Vagina (tissue), 2 donors: ENCODE results near the gene CAB39L. TPM values are rescaled to one million over a fixed set of nuclear protein-coding genes. Genes with fewer than 3 reads are reported as not detected.

Source experiments
- DNase-seq, 2 donors: peaks; one replicate each; pipeline ENCODE4 v3.0.0-alpha.2; 2017; ENCODE audit errors: extremely low spot score in 2 of 2
- H3K27ac ChIP-seq: fragments of 200-600 bp; sonication (generic); one replicate; pipeline ENCODE4 v1.5.1; 2019
- H3K27me3 ChIP-seq: fragments of 200-600 bp; sonication (generic); one replicate; pipeline ENCODE4 v1.5.1; 2019
- H3K36me3 ChIP-seq, 2 donors: fragments of 200-600 bp; sonication (generic); one replicate each; pipeline ENCODE4 v1.5.1; 2017 to 2019
- H3K4me1 ChIP-seq: fragments of 200-600 bp; sonication (generic); one replicate; pipeline ENCODE4 v1.5.1; 2019
- H3K4me3 ChIP-seq, 2 donors: fragments of 200-600 bp; sonication (generic); 1 replicate in 1 of 2; 2 replicates in 1 of 2; pipeline ENCODE4 v1.5.1; 2016 to 2019
- H3K9me3 ChIP-seq: fragments of 200-600 bp; sonication (generic); one replicate; pipeline ENCODE4 v1.5.1; 2019
- POLR2A ChIP-seq, 2 donors: fragments of 450-650 bp; IDR thresholded peaks; one replicate each; pipeline ENCODE4 v1.6.1; 2017; ENCODE audit warnings: antibody characterized with exemption in 2 of 2, mild to moderate bottlenecking in 2 of 2, moderate library complexity in 2 of 2
- POLR2AphosphoS5 ChIP-seq, 2 donors: sonication (generic); formaldehyde crosslinking; IDR thresholded peaks; one replicate each; pipeline ENCODE4 v1.9.0; 2017; ENCODE audit warnings: antibody characterized with exemption in 2 of 2, mild to moderate bottlenecking in 2 of 2, low read depth in 1 of 2; ENCODE audit not compliant: insufficient read depth in 1 of 2
- intact Hi-C: fragments of 100-400 bp; cut with DNase I; formaldehyde crosslinking; loops from one replicate; pipeline ENCODE4 v1.15.1; 2023
- total RNA-seq: library from RNA; depleted of rRNA; stranded (reverse); fragments of >200 nt; gene quantifications from one replicate; pipeline ENCODE4 v1.2.3, GENCODE V29; 2016
- TF ChIP-seq, protein P1 (sequence below), 3 experiments: fragments of 450-650 bp in 2 of 3; fragments of 200-600 bp in 1 of 3; sonication (generic) in 1 of 3; IDR thresholded peaks; one replicate each; pipeline ENCODE4 v1.5.1; 2017 to 2019; ENCODE audit warnings: antibody characterized with exemption in 3 of 3, mild to moderate bottlenecking in 2 of 3, moderate library complexity in 2 of 3

The CAB39L gene
- total RNA-seq, 1 donor from 2014 or later: 31.7 TPM

DNA sequence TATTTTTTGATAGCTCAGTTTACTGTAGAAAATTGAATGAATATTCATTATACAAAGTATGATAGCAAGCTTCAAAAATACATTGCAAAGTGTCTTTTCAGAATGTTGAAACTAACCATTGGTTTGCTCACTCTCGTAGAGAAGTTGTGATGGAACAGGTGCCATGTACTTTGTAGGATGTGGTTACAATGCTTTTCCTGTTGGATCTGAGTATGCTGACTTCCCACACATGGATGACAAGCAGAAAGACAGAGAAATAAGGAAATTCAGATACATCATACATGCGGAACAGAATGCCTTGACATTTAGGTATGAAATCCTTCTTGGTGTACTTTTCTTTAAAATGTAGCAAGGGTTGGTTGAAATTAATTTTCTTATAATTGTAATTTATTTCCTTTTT is 165.7 kb downstream of the CAB39L start:
- H3K27ac ChIP-seq: no peak overlapping the region
- no peak overlapping the region for H3K4me3 ChIP-seq
- no peak for TF ChIP-seq POLR2A (IDR thresholded peaks at IDR 0.05)
- TF ChIP-seq POLR2AphosphoS5 (IDR thresholded peaks at IDR 0.05; ENCODE audit: insufficient read depth in 1 of 2, low read depth in 1 of 2): no peak
- TF ChIP-seq, protein P1, sequence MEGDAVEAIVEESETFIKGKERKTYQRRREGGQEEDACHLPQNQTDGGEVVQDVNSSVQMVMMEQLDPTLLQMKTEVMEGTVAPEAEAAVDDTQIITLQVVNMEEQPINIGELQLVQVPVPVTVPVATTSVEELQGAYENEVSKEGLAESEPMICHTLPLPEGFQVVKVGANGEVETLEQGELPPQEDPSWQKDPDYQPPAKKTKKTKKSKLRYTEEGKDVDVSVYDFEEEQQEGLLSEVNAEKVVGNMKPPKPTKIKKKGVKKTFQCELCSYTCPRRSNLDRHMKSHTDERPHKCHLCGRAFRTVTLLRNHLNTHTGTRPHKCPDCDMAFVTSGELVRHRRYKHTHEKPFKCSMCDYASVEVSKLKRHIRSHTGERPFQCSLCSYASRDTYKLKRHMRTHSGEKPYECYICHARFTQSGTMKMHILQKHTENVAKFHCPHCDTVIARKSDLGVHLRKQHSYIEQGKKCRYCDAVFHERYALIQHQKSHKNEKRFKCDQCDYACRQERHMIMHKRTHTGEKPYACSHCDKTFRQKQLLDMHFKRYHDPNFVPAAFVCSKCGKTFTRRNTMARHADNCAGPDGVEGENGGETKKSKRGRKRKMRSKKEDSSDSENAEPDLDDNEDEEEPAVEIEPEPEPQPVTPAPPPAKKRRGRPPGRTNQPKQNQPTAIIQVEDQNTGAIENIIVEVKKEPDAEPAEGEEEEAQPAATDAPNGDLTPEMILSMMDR (IDR thresholded peaks at IDR 0.05): no peak
- H3K4me1 ChIP-seq: no peaks in the 10 kb centered on the region
- DNase-seq: no peak
- intact Hi-C loops: loop anchor here (2.0 kb wide), 1 partner anchor 73 kb away; no protein-coding TSS in a partner anchor
- H3K9me3 ChIP-seq: no peaks in the 10 kb centered on the region
- H3K27me3 ChIP-seq: no peaks in the 10 kb centered on the region
- H3K36me3 ChIP-seq: peaks cover 0 to 9% of the 10 kb centered on the region in 2 donors

DNA sequence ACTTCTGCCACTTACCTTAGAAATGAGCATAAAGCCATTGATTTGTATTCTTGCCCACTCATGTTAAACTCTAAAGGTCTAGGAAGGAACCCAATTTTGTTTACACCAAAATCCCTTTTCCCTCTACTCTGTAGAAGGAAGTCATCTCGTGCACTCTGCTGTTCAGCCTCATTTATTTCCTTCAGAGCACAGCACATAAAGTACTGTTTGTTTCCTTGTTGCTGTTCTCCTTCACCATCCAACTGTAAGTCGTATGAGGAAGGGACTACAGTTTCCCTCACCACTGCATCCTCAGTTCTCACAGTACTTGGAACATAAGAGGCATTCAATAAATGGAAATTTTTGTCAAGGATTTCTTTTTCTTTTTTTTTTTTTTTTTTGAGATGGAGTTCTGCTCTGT is 171.6 kb downstream of the CAB39L start:
- TF ChIP-seq, protein P1 (IDR thresholded peaks at IDR 0.05): no peak
- TF ChIP-seq POLR2AphosphoS5 (IDR thresholded peaks at IDR 0.05; ENCODE audit: insufficient read depth in 1 of 2, low read depth in 1 of 2): no peak
- no peak for TF ChIP-seq POLR2A (IDR thresholded peaks at IDR 0.05)

DNA sequence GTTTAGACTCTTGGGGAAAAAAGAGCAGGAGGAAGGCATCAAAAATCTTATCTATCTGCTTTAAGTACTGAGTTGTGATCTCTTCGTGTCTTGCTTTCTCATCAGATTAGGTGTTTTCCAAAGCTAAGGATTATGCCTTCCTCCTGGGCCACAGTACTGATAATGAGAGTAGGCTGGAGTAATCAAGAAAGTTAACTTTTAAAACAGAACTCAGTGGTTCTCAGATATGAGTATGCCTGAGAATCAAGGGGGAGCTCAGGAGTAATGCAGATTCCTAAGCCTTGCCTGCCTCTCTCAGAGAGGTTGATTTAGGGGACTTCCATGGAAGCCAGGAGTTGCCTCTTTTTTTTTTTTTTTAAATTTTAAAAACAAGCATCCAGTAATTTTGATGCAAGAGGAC is 172.6 kb downstream of the CAB39L start:
- no peaks in the 10 kb centered on the region for H3K9me3 ChIP-seq
- H3K4me1 ChIP-seq: no peaks in the 10 kb centered on the region
- H3K36me3 ChIP-seq: peaks cover 0 to 10% of the 10 kb centered on the region in 2 donors
- H3K27me3 ChIP-seq: no peaks in the 10 kb centered on the region
- H3K4me3 ChIP-seq: no peak overlapping the region
- no peak for DNase-seq
- no peak overlapping the region for H3K27ac ChIP-seq
- TF ChIP-seq POLR2A (IDR thresholded peaks at IDR 0.05): no peak
- no peak for TF ChIP-seq POLR2AphosphoS5 (IDR thresholded peaks at IDR 0.05; ENCODE audit: insufficient read depth in 1 of 2, low read depth in 1 of 2)
- TF ChIP-seq, protein P1 (IDR thresholded peaks at IDR 0.05): no peak
- intact Hi-C loops: no loop called here

More for the DNA sequence above, 171.6 kb downstream of the CAB39L start:
- Histone ChIP-seq H3K4me3 (no peak overlapping the region), H3K27me3 (no peaks in the 10 kb centered on the region), H3K27ac (no peak overlapping the region), H3K36me3 (peaks cover 0 to 10% of the 10 kb centered on the region in 2 donors), H3K9me3 (no peaks in the 10 kb centered on the region), H3K4me1 (no peaks in the 10 kb centered on the region)
- no peak for DNase-seq
- intact Hi-C loops: no loop called here

GRCh38 chr13:49265822-49266221 is 178.0 kb downstream of the CAB39L start:
- no peaks in the 10 kb centered on the region for H3K9me3 ChIP-seq
- H3K4me1 ChIP-seq: no peaks in the 10 kb centered on the region
- intact Hi-C loops: no loop called here
- DNase-seq: no peak
- H3K27ac ChIP-seq: no peak overlapping the region
- no peak overlapping the region for H3K4me3 ChIP-seq
- TF ChIP-seq, protein P1 (IDR thresholded peaks at IDR 0.05): no peak
- peaks cover 0 to 20% of the 10 kb centered on the region in 2 donors for H3K36me3 ChIP-seq
- H3K27me3 ChIP-seq: no peaks in the 10 kb centered on the region

DNA sequence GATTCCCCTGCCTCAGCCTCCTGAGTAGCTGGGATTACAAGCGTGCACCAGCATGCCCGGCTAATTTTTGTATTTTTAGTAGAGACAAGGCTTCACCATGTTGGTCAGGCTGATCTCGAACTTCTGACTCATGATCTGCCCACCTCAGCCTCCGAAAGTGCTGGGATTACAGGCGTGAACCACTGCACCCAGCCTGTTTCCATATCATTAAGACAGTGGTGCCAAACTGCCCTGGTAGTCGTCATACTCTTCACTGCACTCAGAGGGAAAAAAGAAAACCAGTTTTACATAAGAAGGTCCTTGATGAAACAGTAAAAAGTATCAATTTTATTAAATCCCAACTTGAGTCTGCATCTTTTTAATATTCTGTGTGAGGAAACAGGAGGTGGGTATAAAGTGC is 181.2 kb downstream of the CAB39L start:
- Histone ChIP-seq H3K4me3 (no peak overlapping the region), H3K4me1 (no peaks in the 10 kb centered on the region), H3K27me3 (no peaks in the 10 kb centered on the region), H3K36me3 (peaks cover 0 to 27% of the 10 kb centered on the region in 2 donors), H3K9me3 (no peaks in the 10 kb centered on the region), H3K27ac (no peak overlapping the region)
- no peak for DNase-seq
- TF ChIP-seq POLR2A (IDR thresholded peaks at IDR 0.05) (no peak), POLR2AphosphoS5 (IDR thresholded peaks at IDR 0.05; ENCODE audit: insufficient read depth in 1 of 2, low read depth in 1 of 2) (no peak)
- TF ChIP-seq, protein P1 (IDR thresholded peaks at IDR 0.05): no peak
- intact Hi-C loops: no loop called here
